Neural cell (in vitro differentiated cells): ENCODE measurements around the gene PMCH. TPM values are rescaled to one million over a fixed set of nuclear protein-coding genes. Genes with fewer than 3 reads are reported as not detected.

Experiments used
- H2AFZ ChIP-seq: fragments of 200-600, 300-800 bp; sonication (generic), shearing (Covaris generic); 2 replicates; pipeline ENCODE4 v1.6.0; 2014; ENCODE audit warnings: low read depth, mild to moderate bottlenecking, antibody characterized with exemption, low read length, moderate library complexity
- H3F3A ChIP-seq: fragments of 200-600 bp; shearing (Covaris generic); 2 replicates; pipeline ENCODE4 v1.6.1; 2016; ENCODE audit warnings: mild to moderate bottlenecking, moderate library complexity, mixed read lengths, antibody characterized with exemption, low read length; ENCODE audit not compliant: insufficient read depth, poor library complexity, severe bottlenecking
- H3K27ac ChIP-seq: fragments of 200-600, 300-800 bp; sonication (generic), shearing (Covaris generic); 2 replicates; pipeline ENCODE4 v1.5.1; 2014; ENCODE audit warnings: mild to moderate bottlenecking, low read length, moderate library complexity
- H3K27me3 ChIP-seq: fragments of 300-800, 200-600 bp; sonication (generic), shearing (Covaris generic); 2 replicates; pipeline ENCODE4 v1.6.0; 2014; ENCODE audit warnings: mild to moderate bottlenecking, low read depth, low read length, moderate library complexity; ENCODE audit not compliant: insufficient read depth
- H3K36me3 ChIP-seq: fragments of 300-800, 200-600 bp; sonication (generic), shearing (Covaris generic); 2 replicates; pipeline ENCODE4 v1.5.1; 2014; ENCODE audit warnings: mild to moderate bottlenecking, antibody characterized with exemption, low read length, moderate library complexity; ENCODE audit not compliant: insufficient read depth
- H3K4me2 ChIP-seq: fragments of 300-800, 200-600 bp; sonication (generic), shearing (Covaris generic); 2 replicates; pipeline ENCODE4 v1.6.0; 2014; ENCODE audit warnings: mild to moderate bottlenecking, low read length
- H3K4me3 ChIP-seq: fragments of 300-800, 200-600 bp; sonication (generic), shearing (Covaris generic); 2 replicates; pipeline ENCODE4 v1.5.1; 2014; ENCODE audit warnings: mild to moderate bottlenecking, low read length, moderate library complexity
- H3K79me2 ChIP-seq: fragments of 200-600 bp; shearing (Covaris generic); replicated peaks from 2 replicates; pipeline ENCODE4 v1.6.0; 2014; ENCODE audit warnings: mild to moderate bottlenecking, low read length, moderate library complexity; ENCODE audit not compliant: insufficient read depth
- H3K9ac ChIP-seq: fragments of 300-800, 200-600 bp; sonication (generic), shearing (Covaris generic); 2 replicates; pipeline ENCODE4 v1.6.1; 2016; ENCODE audit warnings: mild to moderate bottlenecking, low read length, mixed read lengths
- H3K9me2 ChIP-seq: fragments of 200-600 bp; shearing (Covaris generic); 2 replicates; pipeline ENCODE4 v1.6.1; 2016; ENCODE audit warnings: mild to moderate bottlenecking, low read length, mixed read lengths; ENCODE audit not compliant: insufficient read depth
- H3K9me3 ChIP-seq: fragments of 200-600, 300-800 bp; sonication (generic), shearing (Covaris generic); 2 replicates; pipeline ENCODE4 v1.6.1; 2016; ENCODE audit warnings: mild to moderate bottlenecking, mixed run types, low read length, moderate library complexity, mixed read lengths
- H4K20me1 ChIP-seq: fragments of 200-600 bp; shearing (Covaris generic); 2 replicates; pipeline ENCODE4 v1.6.1; 2016; ENCODE audit warnings: mild to moderate bottlenecking, mixed run types; ENCODE audit not compliant: insufficient read depth
- EP300 ChIP-seq: fragments of 450-650 bp; conservative IDR thresholded peaks from 2 replicates; pipeline ENCODE4 v1.6.1; 2014; ENCODE audit warnings: antibody characterized with exemption, mild to moderate bottlenecking, moderate library complexity; ENCODE audit not compliant: poor library complexity, severe bottlenecking
- EZH2 ChIP-seq: fragments of 200-600, 300-800 bp; shearing (Covaris generic), sonication (generic); IDR thresholded peaks from 2 replicates; pipeline ENCODE4 v1.6.1; 2014; ENCODE audit warnings: antibody characterized with exemption, low read length, borderline replicate concordance, mild to moderate bottlenecking; ENCODE audit not compliant: insufficient read depth, poor library complexity, severe bottlenecking
- MXI1 ChIP-seq: fragments of 450-650 bp; conservative IDR thresholded peaks from 2 replicates; pipeline ENCODE4 v1.6.1; 2014; ENCODE audit warnings: antibody characterized with exemption, mild to moderate bottlenecking; ENCODE audit not compliant: poor library complexity, severe bottlenecking
- POLR2AphosphoS5 ChIP-seq: IDR thresholded peaks from 2 replicates; pipeline ENCODE4 v1.6.1; 2012
- RAD21 ChIP-seq: fragments of 450-650 bp; conservative IDR thresholded peaks from 2 replicates; pipeline ENCODE4 v1.6.1; 2014; ENCODE audit warnings: antibody characterized with exemption, mild to moderate bottlenecking, moderate library complexity
- SMC3 ChIP-seq: fragments of 450-650 bp; conservative IDR thresholded peaks from 2 replicates; pipeline ENCODE4 v1.6.1; 2014; ENCODE audit warnings: antibody characterized with exemption, mild to moderate bottlenecking, moderate library complexity; ENCODE audit not compliant: poor library complexity
- TAF1 ChIP-seq: IDR thresholded peaks from 2 replicates; pipeline ENCODE4 v1.6.1; 2012; ENCODE audit warnings: low read depth
- polyA plus RNA-seq: library from polyadenylated mRNA; depleted of rRNA; stranded (reverse); fragments of >200 nt; gene quantifications from 2 replicates; pipeline ENCODE4 v1.2.3, GENCODE V29; 2014
- TF ChIP-seq, protein P1 (sequence below): IDR thresholded peaks from 2 replicates; pipeline ENCODE4 v1.6.1; 2012; ENCODE audit warnings: borderline replicate concordance
- TF ChIP-seq, protein P2 (sequence below): fragments of 450-650 bp; IDR thresholded peaks from 2 replicates; pipeline ENCODE4 v1.5.1; 2014; ENCODE audit warnings: antibody characterized with exemption, mild to moderate bottlenecking, moderate library complexity; ENCODE audit not compliant: poor library complexity, severe bottlenecking

PMCH gene
- polyA plus RNA-seq, 1 donor from 2014 or later: not detected

DNA sequence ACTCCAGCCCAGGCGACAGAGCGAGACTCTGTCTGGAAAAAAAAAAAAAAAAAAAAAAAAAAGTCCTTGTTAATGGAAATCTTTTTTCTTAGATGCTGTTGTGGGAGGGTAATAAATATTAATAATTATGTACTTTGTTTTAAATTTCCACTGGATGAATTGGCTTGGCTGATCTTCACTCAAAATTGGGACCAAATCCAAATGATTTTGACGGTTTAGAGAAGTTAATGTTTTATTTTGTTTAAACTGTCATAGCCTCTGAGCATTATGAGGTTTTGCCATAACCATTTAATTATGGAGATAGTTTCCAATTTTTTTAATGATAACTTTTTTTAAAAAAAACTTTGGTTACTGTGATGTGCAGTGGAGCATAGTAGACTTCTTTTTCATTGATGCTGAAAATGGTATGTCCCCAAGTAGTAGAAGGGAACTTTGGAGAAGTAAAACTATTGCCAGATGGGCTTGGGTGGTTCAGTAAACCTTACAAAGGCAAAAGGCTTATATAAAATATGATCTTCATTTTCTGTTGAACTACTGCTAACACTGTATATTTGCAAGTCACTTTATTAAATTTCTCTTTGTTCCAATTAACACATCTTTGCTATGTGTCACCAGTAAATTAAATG lies 3.9 kb upstream of the PMCH start:
- Histone ChIP-seq H3F3A (no peaks in the 10 kb centered on the region), H3K9me2 (no peaks in the 10 kb centered on the region), H3K4me2 (no peak overlapping the region), H3K9ac (no peak overlapping the region), H3K36me3 (no peaks in the 10 kb centered on the region), H3K27me3 (no peaks in the 10 kb centered on the region), H3K9me3 (no peaks in the 10 kb centered on the region), H3K79me2 (no peaks in the 10 kb centered on the region), H4K20me1 (no peaks in the 10 kb centered on the region), H3K27ac (no peak overlapping the region), H2AFZ (no peak overlapping the region), H3K4me3 (no peak overlapping the region)
- TF ChIP-seq EZH2 (no peak), RAD21 (no peak), POLR2AphosphoS5 (no peak), SMC3 (no peak), EP300 (no peak), TAF1 (no peak), MXI1 (no peak)
- TF ChIP-seq, protein P1, sequence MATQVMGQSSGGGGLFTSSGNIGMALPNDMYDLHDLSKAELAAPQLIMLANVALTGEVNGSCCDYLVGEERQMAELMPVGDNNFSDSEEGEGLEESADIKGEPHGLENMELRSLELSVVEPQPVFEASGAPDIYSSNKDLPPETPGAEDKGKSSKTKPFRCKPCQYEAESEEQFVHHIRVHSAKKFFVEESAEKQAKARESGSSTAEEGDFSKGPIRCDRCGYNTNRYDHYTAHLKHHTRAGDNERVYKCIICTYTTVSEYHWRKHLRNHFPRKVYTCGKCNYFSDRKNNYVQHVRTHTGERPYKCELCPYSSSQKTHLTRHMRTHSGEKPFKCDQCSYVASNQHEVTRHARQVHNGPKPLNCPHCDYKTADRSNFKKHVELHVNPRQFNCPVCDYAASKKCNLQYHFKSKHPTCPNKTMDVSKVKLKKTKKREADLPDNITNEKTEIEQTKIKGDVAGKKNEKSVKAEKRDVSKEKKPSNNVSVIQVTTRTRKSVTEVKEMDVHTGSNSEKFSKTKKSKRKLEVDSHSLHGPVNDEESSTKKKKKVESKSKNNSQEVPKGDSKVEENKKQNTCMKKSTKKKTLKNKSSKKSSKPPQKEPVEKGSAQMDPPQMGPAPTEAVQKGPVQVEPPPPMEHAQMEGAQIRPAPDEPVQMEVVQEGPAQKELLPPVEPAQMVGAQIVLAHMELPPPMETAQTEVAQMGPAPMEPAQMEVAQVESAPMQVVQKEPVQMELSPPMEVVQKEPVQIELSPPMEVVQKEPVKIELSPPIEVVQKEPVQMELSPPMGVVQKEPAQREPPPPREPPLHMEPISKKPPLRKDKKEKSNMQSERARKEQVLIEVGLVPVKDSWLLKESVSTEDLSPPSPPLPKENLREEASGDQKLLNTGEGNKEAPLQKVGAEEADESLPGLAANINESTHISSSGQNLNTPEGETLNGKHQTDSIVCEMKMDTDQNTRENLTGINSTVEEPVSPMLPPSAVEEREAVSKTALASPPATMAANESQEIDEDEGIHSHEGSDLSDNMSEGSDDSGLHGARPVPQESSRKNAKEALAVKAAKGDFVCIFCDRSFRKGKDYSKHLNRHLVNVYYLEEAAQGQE: no peak
- TF ChIP-seq, protein P2, sequence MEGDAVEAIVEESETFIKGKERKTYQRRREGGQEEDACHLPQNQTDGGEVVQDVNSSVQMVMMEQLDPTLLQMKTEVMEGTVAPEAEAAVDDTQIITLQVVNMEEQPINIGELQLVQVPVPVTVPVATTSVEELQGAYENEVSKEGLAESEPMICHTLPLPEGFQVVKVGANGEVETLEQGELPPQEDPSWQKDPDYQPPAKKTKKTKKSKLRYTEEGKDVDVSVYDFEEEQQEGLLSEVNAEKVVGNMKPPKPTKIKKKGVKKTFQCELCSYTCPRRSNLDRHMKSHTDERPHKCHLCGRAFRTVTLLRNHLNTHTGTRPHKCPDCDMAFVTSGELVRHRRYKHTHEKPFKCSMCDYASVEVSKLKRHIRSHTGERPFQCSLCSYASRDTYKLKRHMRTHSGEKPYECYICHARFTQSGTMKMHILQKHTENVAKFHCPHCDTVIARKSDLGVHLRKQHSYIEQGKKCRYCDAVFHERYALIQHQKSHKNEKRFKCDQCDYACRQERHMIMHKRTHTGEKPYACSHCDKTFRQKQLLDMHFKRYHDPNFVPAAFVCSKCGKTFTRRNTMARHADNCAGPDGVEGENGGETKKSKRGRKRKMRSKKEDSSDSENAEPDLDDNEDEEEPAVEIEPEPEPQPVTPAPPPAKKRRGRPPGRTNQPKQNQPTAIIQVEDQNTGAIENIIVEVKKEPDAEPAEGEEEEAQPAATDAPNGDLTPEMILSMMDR: no peak

DNA sequence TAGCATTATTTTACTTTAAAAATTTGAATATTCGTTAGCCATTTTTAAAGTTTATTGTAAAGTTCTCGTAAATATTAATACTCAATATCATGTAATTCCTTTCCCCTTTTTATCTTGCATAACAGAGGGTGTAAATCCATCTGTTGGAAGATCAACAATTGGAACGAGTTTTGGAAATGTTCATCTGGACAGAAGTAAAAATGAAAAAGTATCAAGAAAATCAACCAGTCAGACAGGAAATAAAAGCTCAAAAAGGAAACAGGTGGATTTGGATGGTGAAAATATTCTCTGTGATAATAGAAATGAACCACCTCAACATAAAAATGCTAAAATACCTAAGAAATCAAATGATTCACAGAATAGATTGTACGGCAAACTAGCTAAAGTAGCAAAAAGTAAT lies 1.8 kb downstream of the PMCH start:
- H3K36me3 ChIP-seq: no peaks in the 10 kb centered on the region
- H3K4me2 ChIP-seq: no peak overlapping the region
- H3K27me3 ChIP-seq: no peaks in the 10 kb centered on the region
- no peaks in the 10 kb centered on the region for H3K9me2 ChIP-seq
- no peaks in the 10 kb centered on the region for H3F3A ChIP-seq
- no peak overlapping the region for H3K27ac ChIP-seq
- H3K9ac ChIP-seq: no peak overlapping the region
- no peak overlapping the region for H2AFZ ChIP-seq
- no peaks in the 10 kb centered on the region for H3K79me2 ChIP-seq
- TF ChIP-seq RAD21 (no peak), TAF1 (no peak), EP300 (no peak), MXI1 (no peak), SMC3 (no peak), EZH2 (no peak), POLR2AphosphoS5 (no peak)
- TF ChIP-seq, protein P2: no peak
- TF ChIP-seq, protein P1: no peak
- H3K9me3 ChIP-seq: no peaks in the 10 kb centered on the region
- no peaks in the 10 kb centered on the region for H4K20me1 ChIP-seq
- H3K4me3 ChIP-seq: no peak overlapping the region
